HepG2 (cell line): ENCODE results near the gene IQGAP3. TPM values are rescaled to one million over a fixed set of nuclear protein-coding genes. Genes with fewer than 3 reads are reported as not detected.

ENCODE experiments used
- ATF4 ChIP-seq, 2 experiments: fragments of 450-650 bp in 1 of 2; sonication (generic) in 1 of 2; formaldehyde crosslinking; IDR thresholded peaks; 2 replicates each; pipeline versions ENCODE4 v1.5.0 to v1.8.0; 2020 to 2022; ENCODE audit warnings: mild to moderate bottlenecking in 1 of 2, missing genetic modification reagents in 1 of 2
- BATF2 ChIP-seq: sonication (generic); formaldehyde crosslinking; IDR thresholded peaks from 2 replicates; pipeline ENCODE4 v1.8.0; 2022; ENCODE audit warnings: mild to moderate bottlenecking, missing genetic modification reagents, moderate library complexity
- CAMTA2 ChIP-seq: sonication (generic); formaldehyde crosslinking; IDR thresholded peaks from 2 replicates; pipeline ENCODE4 v1.4.0; 2020; ENCODE audit warnings: mild to moderate bottlenecking, missing genetic modification reagents, borderline replicate concordance
- DR1 ChIP-seq: sonication (generic); formaldehyde crosslinking; IDR thresholded peaks from 2 replicates; pipeline ENCODE4 v1.8.0; 2021; ENCODE audit warnings: mild to moderate bottlenecking, missing genetic modification reagents, inconsistent platforms
- IRF2 ChIP-seq: IDR thresholded peaks from 2 replicates; pipeline ENCODE4 v1.6.1; 2018; ENCODE audit warnings: missing genetic modification reagents, missing compliant biosample characterization
- MLLT10 ChIP-seq: sonication (generic); formaldehyde crosslinking; IDR thresholded peaks from 2 replicates; pipeline ENCODE4 v1.4.0; 2020; ENCODE audit warnings: missing genetic modification reagents
- MTA1 ChIP-seq: sonication (generic); formaldehyde crosslinking; IDR thresholded peaks from 2 replicates; pipeline ENCODE4 v1.4.0; 2020; ENCODE audit warnings: missing genetic modification reagents, mild to moderate bottlenecking, borderline replicate concordance
- PHF21A ChIP-seq: sonication (generic); formaldehyde crosslinking; IDR thresholded peaks from 2 replicates; pipeline ENCODE4 v1.5.0; 2020; ENCODE audit warnings: mild to moderate bottlenecking, missing genetic modification reagents
- RCOR2 ChIP-seq: IDR thresholded peaks from 2 replicates; pipeline ENCODE4 v1.6.1; 2016; ENCODE audit warnings: missing biosample characterization, missing genetic modification reagents
- SNAPC5 ChIP-seq: sonication (generic); formaldehyde crosslinking; IDR thresholded peaks from 2 replicates; pipeline ENCODE4 v1.8.1; 2023; ENCODE audit warnings: mild to moderate bottlenecking, missing genetic modification reagents, borderline replicate concordance
- SSRP1 ChIP-seq: IDR thresholded peaks from 2 replicates; pipeline ENCODE4 v1.6.1; 2016; ENCODE audit warnings: control low read depth
- STAT6 ChIP-seq: sonication (generic); formaldehyde crosslinking; IDR thresholded peaks from 2 replicates; pipeline ENCODE4 v1.4.0; 2020; ENCODE audit warnings: missing genetic modification reagents, mild to moderate bottlenecking, borderline replicate concordance
- THAP11 ChIP-seq: IDR thresholded peaks from 2 replicates; pipeline ENCODE4 v1.6.1; 2016; ENCODE audit warnings: missing biosample characterization, missing genetic modification reagents
- ZHX2 ChIP-seq, 2 experiments: sonication (generic) in 1 of 2; formaldehyde crosslinking in 1 of 2; IDR thresholded peaks; 2 replicates each; pipeline versions ENCODE4 v1.6.1 to v1.9.0; 2014 to 2022; ENCODE audit warnings: antibody characterized with exemption in 1 of 2, borderline replicate concordance in 1 of 2, inconsistent platforms in 1 of 2, low read depth in 1 of 2, missing genetic modification reagents in 1 of 2
- ZNF121 ChIP-seq: sonication (generic); formaldehyde crosslinking; IDR thresholded peaks from 2 replicates; pipeline ENCODE4 v1.5.0; 2020; ENCODE audit warnings: mild to moderate bottlenecking, missing genetic modification reagents
- ZNF253 ChIP-seq: sonication (generic); formaldehyde crosslinking; IDR thresholded peaks from 2 replicates; pipeline ENCODE4 v1.8.0; 2022; ENCODE audit warnings: mild to moderate bottlenecking, missing genetic modification reagents, borderline replicate concordance
- ZNF44 ChIP-seq: sonication (generic); formaldehyde crosslinking; IDR thresholded peaks from 2 replicates; pipeline ENCODE4 v1.5.1; 2020; ENCODE audit warnings: mild to moderate bottlenecking, missing genetic modification reagents
- ZNF576 ChIP-seq: sonication (generic); formaldehyde crosslinking; IDR thresholded peaks from 2 replicates; pipeline ENCODE4 v1.4.0; 2020; ENCODE audit warnings: mild to moderate bottlenecking, missing genetic modification reagents
- polyA plus RNA-seq, 8 experiments: library from polyadenylated mRNA; depleted of rRNA in 3 of 8; stranded (reverse) in 7 of 8; unstranded in 1 of 8; fragments of >200 nt; fragmentation: Illumina TruSeq in 4 of 8; extraction: Trizol in 4 of 8; gene quantifications; 2 replicates each; pipeline versions ENCODE4 v1.2.1 to v1.2.3, GENCODE V29; 2011 to 2016; ENCODE audit warnings: low read depth in 4 of 8, missing spikeins in 1 of 8, mixed read lengths in 1 of 8; ENCODE audit not compliant: insufficient read depth in 1 of 8
- total RNA-seq, 5 experiments: library from RNA; depleted of rRNA; stranded (reverse); fragments of >200 nt; fragmentation: Illumina TruSeq; extraction: Trizol; gene quantifications; 2 replicates each; pipeline ENCODE4 v1.2.3, GENCODE V29; 2016; ENCODE audit warnings: low read depth in 1 of 5

The IQGAP3 gene
- total and polyA plus RNA-seq, 2 of the 13 experiments (the other 11 are each of a cell fraction or from before 2014, with no cell fraction given), result 13.5 to 14.1 TPM

- no peak for TF ChIP-seq CAMTA2 (CRISPR knock-in tag)
- no peak for TF ChIP-seq MLLT10 (CRISPR knock-in tag)
- peak; percentile 72 for TF ChIP-seq IRF2 (CRISPR knock-in tag)
- TF ChIP-seq SNAPC5 (CRISPR knock-in tag), result 0 out of 2 replicates have a peak, but pooled peaks have one; percentile 62
- peak; percentile 36; the same call in 1 of the 2 replicates for TF ChIP-seq MTA1
- TF ChIP-seq ZNF44, result 0 out of 2 replicates have a peak, but pooled peaks have one; percentile 29
- TF ChIP-seq BATF2, result no peak
- TF ChIP-seq ZNF121 (CRISPR knock-in tag), result no peak
- peak in 1 of 2 experiments; percentile 77; a peak in 2 of 4 replicates for TF ChIP-seq ATF4 (CRISPR knock-in tag; IDR thresholded peaks at IDR 0.05)
- peak; percentile 100 for TF ChIP-seq THAP11 (CRISPR knock-in tag)
- no peak for TF ChIP-seq PHF21A (CRISPR knock-in tag)
- TF ChIP-seq STAT6, result no peak; the same call in 1 of the 2 replicates
- no peak for TF ChIP-seq ZHX2 (IDR thresholded peaks at IDR 0.05; ENCODE audit: low read depth)
- TF ChIP-seq ZHX2 (CRISPR knock-in tag; IDR thresholded peaks at IDR 0.05; ENCODE audit: borderline replicate concordance), result no peak
- no peak for TF ChIP-seq ZNF576 (CRISPR knock-in tag)
- TF ChIP-seq SSRP1 (CRISPR knock-in tag), result no peak
- TF ChIP-seq RCOR2 (CRISPR knock-in tag), result no peak
- TF ChIP-seq DR1 (CRISPR knock-in tag), result peak; percentile 35; the same call in 1 of the 2 replicates
- TF ChIP-seq ZNF253 (CRISPR knock-in tag), result no peak
Observed at GRCh38 chr1:156571919-156572662, at the start of gene IQGAP3 (continued).
